Osteocyte (in vitro differentiated cells): ENCODE measurements around the gene RYR2. TPM values are rescaled to one million over a fixed set of nuclear protein-coding genes. Genes with fewer than 3 reads are reported as not detected.

ENCODE experiments used
- DNase-seq: peaks from one replicate; pipeline ENCODE4 v3.0.0; 2021; ENCODE audit warnings: mixed read lengths; ENCODE audit not compliant: unreplicated experiment; ENCODE audit errors: extremely low spot score
- H3K27ac Mint-ChIP-seq: one replicate; pipeline ENCODE4 v1.8.0; 2021; ENCODE audit warnings: mild to moderate bottlenecking, mixed read lengths; ENCODE audit not compliant: unreplicated experiment
- H3K27me3 Mint-ChIP-seq: one replicate; pipeline ENCODE4 v1.8.0; 2021; ENCODE audit warnings: mixed read lengths; ENCODE audit not compliant: unreplicated experiment
- H3K36me3 Mint-ChIP-seq: one replicate; pipeline ENCODE4 v1.8.0; 2021; ENCODE audit warnings: mixed read lengths; ENCODE audit not compliant: unreplicated experiment
- H3K4me1 Mint-ChIP-seq: one replicate; pipeline ENCODE4 v1.8.0; 2021; ENCODE audit warnings: mixed read lengths; ENCODE audit not compliant: unreplicated experiment
- H3K4me3 Mint-ChIP-seq: one replicate; pipeline ENCODE4 v1.8.0; 2021; ENCODE audit warnings: mild to moderate bottlenecking, moderate library complexity, mixed read lengths; ENCODE audit not compliant: unreplicated experiment
- H3K9me3 Mint-ChIP-seq: one replicate; pipeline ENCODE4 v1.8.0; 2021; ENCODE audit warnings: mixed read lengths; ENCODE audit not compliant: unreplicated experiment
- total RNA-seq: library from RNA; stranded (reverse); gene quantifications from 2 replicates; pipeline ENCODE4 v1.2.1, GENCODE V29; 2021
- TF ChIP-seq, protein P1 (sequence below): fragments of 200-600 bp; sonication (generic); IDR thresholded peaks from 2 replicates; pipeline ENCODE4 v1.5.0; 2021; ENCODE audit warnings: antibody characterized with exemption, mild to moderate bottlenecking, moderate library complexity

Gene RYR2
- total RNA-seq, 1 donor from 2014 or later: 0.03 TPM

DNA sequence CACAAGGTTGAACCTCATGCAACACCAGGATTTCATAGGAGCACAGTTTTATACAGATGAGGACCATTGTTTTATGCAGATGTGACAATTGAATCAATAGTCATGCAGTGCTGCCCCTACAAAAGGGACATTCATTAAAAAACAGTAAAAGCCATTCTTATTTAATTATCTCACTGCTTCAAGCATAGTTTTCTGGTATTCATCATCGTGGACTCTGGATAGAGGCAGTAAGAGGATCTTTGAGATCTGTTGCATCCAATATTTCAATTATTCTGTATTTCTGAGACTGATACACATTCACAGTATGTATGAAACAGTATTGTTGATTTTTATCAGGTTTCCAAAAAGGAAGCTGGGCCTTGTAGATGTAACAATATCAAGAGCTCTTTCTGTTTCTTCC lies 237.6 kb downstream of the RYR2 start:
- Mint-ChIP-seq H3K27me3 (no peaks in the 10 kb centered on the region), H3K4me1 (no peaks in the 10 kb centered on the region), H3K9me3 (no peaks in the 10 kb centered on the region), H3K36me3 (no peaks in the 10 kb centered on the region), H3K27ac (no peak overlapping the region), H3K4me3 (no peak overlapping the region)
- no peak for DNase-seq
- TF ChIP-seq, protein P1, sequence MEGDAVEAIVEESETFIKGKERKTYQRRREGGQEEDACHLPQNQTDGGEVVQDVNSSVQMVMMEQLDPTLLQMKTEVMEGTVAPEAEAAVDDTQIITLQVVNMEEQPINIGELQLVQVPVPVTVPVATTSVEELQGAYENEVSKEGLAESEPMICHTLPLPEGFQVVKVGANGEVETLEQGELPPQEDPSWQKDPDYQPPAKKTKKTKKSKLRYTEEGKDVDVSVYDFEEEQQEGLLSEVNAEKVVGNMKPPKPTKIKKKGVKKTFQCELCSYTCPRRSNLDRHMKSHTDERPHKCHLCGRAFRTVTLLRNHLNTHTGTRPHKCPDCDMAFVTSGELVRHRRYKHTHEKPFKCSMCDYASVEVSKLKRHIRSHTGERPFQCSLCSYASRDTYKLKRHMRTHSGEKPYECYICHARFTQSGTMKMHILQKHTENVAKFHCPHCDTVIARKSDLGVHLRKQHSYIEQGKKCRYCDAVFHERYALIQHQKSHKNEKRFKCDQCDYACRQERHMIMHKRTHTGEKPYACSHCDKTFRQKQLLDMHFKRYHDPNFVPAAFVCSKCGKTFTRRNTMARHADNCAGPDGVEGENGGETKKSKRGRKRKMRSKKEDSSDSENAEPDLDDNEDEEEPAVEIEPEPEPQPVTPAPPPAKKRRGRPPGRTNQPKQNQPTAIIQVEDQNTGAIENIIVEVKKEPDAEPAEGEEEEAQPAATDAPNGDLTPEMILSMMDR: no peak

DNA sequence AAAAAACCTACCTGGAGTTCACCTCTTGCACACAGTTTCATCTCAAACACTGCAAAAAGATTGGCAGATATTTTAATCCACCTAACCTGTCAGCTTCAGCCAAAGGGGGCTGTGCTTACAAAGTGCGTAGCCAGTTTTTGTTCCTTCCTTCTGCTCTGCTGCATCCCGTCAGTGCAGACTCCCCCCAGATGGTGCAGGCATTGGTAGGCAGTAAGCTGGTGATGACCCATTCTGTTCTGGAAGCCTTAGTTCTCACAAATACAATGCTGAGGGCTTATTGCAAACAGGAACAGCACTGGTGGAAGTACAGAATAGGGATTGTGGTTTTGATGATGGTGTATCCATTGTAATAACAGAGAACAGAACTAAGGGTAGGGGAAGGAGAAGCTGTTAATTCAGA lies 239.5 kb downstream of the RYR2 start:
- H3K27me3 Mint-ChIP-seq: no peaks in the 10 kb centered on the region
- TF ChIP-seq, protein P1: no peak
- no peaks in the 10 kb centered on the region for H3K9me3 Mint-ChIP-seq
- H3K36me3 Mint-ChIP-seq: no peaks in the 10 kb centered on the region
- H3K4me3 Mint-ChIP-seq: no peak overlapping the region
- no peak overlapping the region for H3K27ac Mint-ChIP-seq
- DNase-seq: no peak
- H3K4me1 Mint-ChIP-seq: no peaks in the 10 kb centered on the region

DNA sequence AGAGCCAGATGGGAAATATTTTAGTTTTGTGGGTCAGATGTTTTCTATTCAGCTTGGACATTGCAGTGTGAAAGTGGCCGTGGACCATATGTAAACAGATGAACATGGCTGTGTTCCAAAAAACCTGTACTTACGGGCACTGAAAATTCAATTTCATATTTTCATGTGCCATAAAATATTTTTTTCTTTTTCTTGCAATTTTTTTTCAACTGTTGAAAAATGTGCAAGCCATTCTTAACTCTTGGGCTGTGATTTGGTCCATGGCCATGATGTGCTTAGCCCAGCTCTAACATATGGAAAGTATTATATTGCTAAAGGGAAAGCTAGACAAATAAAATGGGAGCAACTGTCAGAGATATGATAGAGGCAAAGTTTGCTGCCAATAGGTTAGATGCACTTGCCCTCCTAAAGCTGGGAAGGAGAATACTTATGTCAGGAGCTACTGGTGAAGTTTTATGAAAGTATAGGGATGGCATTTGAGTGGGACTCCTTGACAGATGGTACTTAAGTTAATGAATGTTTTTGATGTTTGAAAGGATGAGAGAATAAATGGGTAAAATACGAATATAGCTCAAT lies 240.3 kb downstream of the RYR2 start:
- Mint-ChIP-seq H3K4me3 (no peak overlapping the region), H3K4me1 (no peaks in the 10 kb centered on the region), H3K9me3 (no peaks in the 10 kb centered on the region), H3K36me3 (no peaks in the 10 kb centered on the region), H3K27me3 (no peaks in the 10 kb centered on the region), H3K27ac (no peak overlapping the region)
- TF ChIP-seq, protein P1: no peak
- DNase-seq: no peak

DNA sequence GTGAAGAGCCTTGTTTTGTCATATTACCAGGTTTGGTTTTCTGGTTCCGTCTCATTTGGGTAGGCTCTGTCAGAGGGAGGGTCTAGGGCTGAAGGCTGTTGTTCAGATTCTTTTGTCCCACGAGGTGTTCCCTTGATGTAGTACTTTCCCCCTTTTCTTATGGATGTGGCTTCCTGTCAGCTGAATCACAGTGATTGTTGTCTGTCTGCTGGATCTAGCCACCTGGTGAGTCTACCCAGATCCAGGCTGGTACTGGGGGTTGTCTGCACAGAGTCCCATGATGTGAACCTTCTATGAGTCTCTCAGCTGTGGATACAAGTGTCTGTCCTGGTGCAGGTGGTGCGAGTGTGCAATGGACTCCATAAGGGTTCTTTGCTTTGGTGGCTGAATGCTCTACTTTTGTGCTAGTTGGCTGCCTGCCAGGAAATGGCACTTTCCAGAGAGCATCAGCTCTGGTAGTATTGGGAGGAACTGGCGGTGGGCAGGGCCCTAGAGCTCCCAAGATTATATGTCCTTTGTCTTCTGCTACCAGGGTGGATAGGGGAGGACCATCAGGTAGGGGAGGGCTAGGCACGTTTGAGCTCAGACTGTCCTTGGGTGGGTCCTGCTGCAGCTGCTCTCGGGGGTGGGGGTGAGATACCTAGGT lies 246.0 kb downstream of the RYR2 start:
- DNase-seq: no peak
- H3K36me3 Mint-ChIP-seq: no peaks in the 10 kb centered on the region
- no peak overlapping the region for H3K27ac Mint-ChIP-seq
- H3K4me3 Mint-ChIP-seq: no peak overlapping the region
- TF ChIP-seq, protein P1: no peak
- no peaks in the 10 kb centered on the region for H3K4me1 Mint-ChIP-seq
- H3K27me3 Mint-ChIP-seq: no peaks in the 10 kb centered on the region
- no peaks in the 10 kb centered on the region for H3K9me3 Mint-ChIP-seq

DNA sequence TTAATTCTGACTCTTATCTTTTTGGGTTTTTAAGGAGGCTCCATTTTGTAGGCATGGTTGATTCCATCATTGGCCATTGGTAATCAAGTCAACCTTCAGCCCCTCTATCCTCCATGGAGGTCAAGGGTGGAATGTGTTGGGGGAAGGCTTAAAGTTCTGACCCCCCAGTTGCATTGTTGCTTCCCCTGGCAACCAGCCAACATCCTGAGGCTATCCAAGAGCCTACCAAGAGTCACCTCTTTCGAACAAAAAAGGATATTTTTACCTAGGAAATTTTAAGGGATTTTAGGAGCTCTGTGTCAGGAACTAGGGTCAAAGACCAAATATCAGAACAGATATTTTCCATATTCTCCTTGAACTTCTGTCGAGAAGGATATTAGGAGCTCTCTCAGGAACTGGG lies 251.8 kb downstream of the RYR2 start:
- H3K4me1 Mint-ChIP-seq: no peaks in the 10 kb centered on the region
- H3K36me3 Mint-ChIP-seq: no peaks in the 10 kb centered on the region
- no peak overlapping the region for H3K4me3 Mint-ChIP-seq
- TF ChIP-seq, protein P1: no peak
- DNase-seq: no peak
- H3K9me3 Mint-ChIP-seq: peaks cover 8% of the 10 kb centered on the region
- H3K27me3 Mint-ChIP-seq: no peaks in the 10 kb centered on the region
- H3K27ac Mint-ChIP-seq: no peak overlapping the region
